OCI-LY7 (cell line): ENCODE measurements around the gene PNRC2.

Experiments
- CTCF ChIP-seq: fragments of 200-600 bp; sonication (generic); conservative IDR thresholded peaks from 2 replicates; pipeline ENCODE4 v1.5.1; 2014; ENCODE audit warnings: mild to moderate bottlenecking, antibody characterized with exemption, low read length, moderate library complexity, mixed read lengths
- EZH2phosphoT487 ChIP-seq: fragments of 200-600 bp; sonication (generic); IDR thresholded peaks from 2 replicates; pipeline ENCODE4 v1.6.1; 2018; ENCODE audit warnings: low read depth, borderline replicate concordance, mild to moderate bottlenecking, mixed run types, antibody characterized with exemption, low read length, moderate library complexity, mixed read lengths

- TF ChIP-seq CTCF, result no peak
- no peak for TF ChIP-seq EZH2phosphoT487
These were observed 37.1 kb downstream of the PNRC2 start for GRCh38 chr1:23996700-23997229.
